ENCODE measurements around the gene ELN. TPM values are rescaled to one million over a fixed set of nuclear protein-coding genes. Genes with fewer than 3 reads are reported as not detected.
A peak's percentile ranks its signal among the peaks of the same experiment; 100 is the strongest.
"Not testable (repeated sequence)": the region's sequence is repeated elsewhere in the genome, so short reads cannot be mapped to it uniquely, and the experiment has no call there.

ELN gene
- total RNA-seq, 1 experiment from 2014 or later: 100 TPM

- Histone ChIP-seq H3K4me3 (no peak overlapping the region), H3K4me1 (peaks cover 46% of the 10 kb centered on the region), H3K27ac (no peak overlapping the region), H3K9me3 (replicated peaks) (no peaks in the 10 kb centered on the region), H3K27me3 (no peaks in the 10 kb centered on the region), H3K36me3 (no peaks in the 10 kb centered on the region)
- no peak for DNase-seq
Observed at GRCh38 chr7:74009719-74010118, 18.3 kb upstream of the ELN start.

- Histone ChIP-seq H3K27me3 (no peaks in the 10 kb centered on the region), H3K27ac (no peak overlapping the region), H3K4me1 (peaks cover 50% of the 10 kb centered on the region), H3K4me3 (no peak overlapping the region), H3K9me3 (replicated peaks) (no peaks in the 10 kb centered on the region), H3K36me3 (no peaks in the 10 kb centered on the region)
- peak; percentile 62 to 76 for DNase-seq
Observed at GRCh38 chr7:74010407-74010806, 17.6 kb upstream of the ELN start.

GRCh38 chr7:74011421-74011820 lies 16.6 kb upstream of the ELN start:
- H3K36me3 ChIP-seq; H3K4me3 ChIP-seq; H3K27ac ChIP-seq; H3K9me3 ChIP-seq (replicated peaks); DNase-seq; H3K27me3 ChIP-seq: not testable (repeated sequence)
- peaks cover 46% of the 10 kb centered on the region for H3K4me1 ChIP-seq

GRCh38 chr7:74012842-74013249 lies 15.1 kb upstream of the ELN start:
- no peak overlapping the region for H3K27ac ChIP-seq

GRCh38 chr7:74013539-74014272 lies 14.3 kb upstream of the ELN start:
- Histone ChIP-seq H3K36me3 (no peaks in the 10 kb centered on the region), H3K4me3 (no peak overlapping the region), H3K9me3 (replicated peaks) (no peaks in the 10 kb centered on the region), H3K4me1 (peaks cover 54% of the 10 kb centered on the region), H3K27me3 (no peaks in the 10 kb centered on the region), H3K27ac (no peak overlapping the region)
- DNase-seq: no peak

More at GRCh38 chr7:74012842-74013249, 15.1 kb upstream of the ELN start:
- DNase-seq: peak; percentile 62 to 68
- Histone ChIP-seq H3K27me3 (no peaks in the 10 kb centered on the region), H3K9me3 (replicated peaks) (no peaks in the 10 kb centered on the region), H3K4me1 (peaks cover 47% of the 10 kb centered on the region), H3K4me3 (no peak overlapping the region), H3K36me3 (no peaks in the 10 kb centered on the region)

- Histone ChIP-seq H3K27me3 (no peaks in the 10 kb centered on the region), H3K4me1 (peaks cover 54% of the 10 kb centered on the region), H3K27ac (no peak overlapping the region), H3K9me3 (replicated peaks) (no peaks in the 10 kb centered on the region), H3K36me3 (no peaks in the 10 kb centered on the region), H3K4me3 (no peak overlapping the region)
- no peak for DNase-seq
Observed at GRCh38 chr7:74014931-74015330, 13.0 kb upstream of the ELN start.

- peaks cover 54% of the 10 kb centered on the region for H3K4me1 ChIP-seq
- H3K27ac ChIP-seq: no peak overlapping the region
- no peaks in the 10 kb centered on the region for H3K36me3 ChIP-seq
- DNase-seq: no peak
- no peak overlapping the region for H3K4me3 ChIP-seq
- no peaks in the 10 kb centered on the region for H3K9me3 ChIP-seq (replicated peaks)
- no peaks in the 10 kb centered on the region for H3K27me3 ChIP-seq
Observed at GRCh38 chr7:74015670-74016069, 12.3 kb upstream of the ELN start.

- Histone ChIP-seq H3K4me3 (no peak overlapping the region), H3K27ac (no peak overlapping the region), H3K9me3 (replicated peaks) (no peaks in the 10 kb centered on the region), H3K27me3 (no peaks in the 10 kb centered on the region), H3K36me3 (no peaks in the 10 kb centered on the region), H3K4me1 (peaks cover 45% of the 10 kb centered on the region)
- peak; percentile 65 to 79 for DNase-seq
Observed at GRCh38 chr7:74017125-74017524, 10.8 kb upstream of the ELN start.

GRCh38 chr7:74018246-74018895 lies 9.6 kb upstream of the ELN start:
- Histone ChIP-seq H3K9me3 (replicated peaks) (no peaks in the 10 kb centered on the region), H3K4me1 (peaks cover 43% of the 10 kb centered on the region), H3K27ac (no peak overlapping the region), H3K27me3 (no peaks in the 10 kb centered on the region), H3K36me3 (no peaks in the 10 kb centered on the region), H3K4me3 (no peak overlapping the region)
- DNase-seq: no peak

- DNase-seq: no peak
- H3K36me3 ChIP-seq: no peaks in the 10 kb centered on the region
Observed at GRCh38 chr7:74019149-74019548, 8.8 kb upstream of the ELN start.

GRCh38 chr7:74020390-74020789 lies 7.6 kb upstream of the ELN start:
- no peak overlapping the region for H3K4me3 ChIP-seq
- no peak overlapping the region for H3K27ac ChIP-seq
- H3K4me1 ChIP-seq: peaks cover 35% of the 10 kb centered on the region
- peak in 1 of 2 experiments; percentile 54 for DNase-seq
- H3K27me3 ChIP-seq: no peaks in the 10 kb centered on the region
- H3K36me3 ChIP-seq: no peaks in the 10 kb centered on the region
- H3K9me3 ChIP-seq (replicated peaks): no peaks in the 10 kb centered on the region

More at GRCh38 chr7:74019149-74019548, 8.8 kb upstream of the ELN start:
- Histone ChIP-seq H3K9me3 (replicated peaks) (no peaks in the 10 kb centered on the region), H3K27ac (no peak overlapping the region), H3K4me1 (peaks cover 38% of the 10 kb centered on the region), H3K27me3 (no peaks in the 10 kb centered on the region), H3K4me3 (no peak overlapping the region)

- H3K36me3 ChIP-seq: no peaks in the 10 kb centered on the region
- no peak for DNase-seq
- no peak overlapping the region for H3K4me3 ChIP-seq
- no peak overlapping the region for H3K27ac ChIP-seq
- H3K4me1 ChIP-seq: peaks cover 40% of the 10 kb centered on the region
- no peaks in the 10 kb centered on the region for H3K27me3 ChIP-seq
- no peaks in the 10 kb centered on the region for H3K9me3 ChIP-seq (replicated peaks)
Observed at GRCh38 chr7:74021546-74022320, 6.2 kb upstream of the ELN start.

- H3K27ac ChIP-seq: no peak overlapping the region
Observed at GRCh38 chr7:74022507-74022906, 5.5 kb upstream of the ELN start.

GRCh38 chr7:74023092-74023536 lies 4.9 kb upstream of the ELN start:
- H3K27me3 ChIP-seq: no peaks in the 10 kb centered on the region
- H3K4me1 ChIP-seq: peaks cover 37% of the 10 kb centered on the region
- H3K9me3 ChIP-seq (replicated peaks): no peaks in the 10 kb centered on the region
- no peak overlapping the region for H3K27ac ChIP-seq
- no peak overlapping the region for H3K4me3 ChIP-seq
- no peaks in the 10 kb centered on the region for H3K36me3 ChIP-seq
- DNase-seq: peak; percentile 77 to 78

More at GRCh38 chr7:74022507-74022906, 5.5 kb upstream of the ELN start:
- peaks cover 41% of the 10 kb centered on the region for H3K4me1 ChIP-seq
- no peak overlapping the region for H3K4me3 ChIP-seq
- DNase-seq: no peak
- no peaks in the 10 kb centered on the region for H3K9me3 ChIP-seq (replicated peaks)
- no peaks in the 10 kb centered on the region for H3K27me3 ChIP-seq
- H3K36me3 ChIP-seq: no peaks in the 10 kb centered on the region

GRCh38 chr7:74023786-74024185 lies 4.2 kb upstream of the ELN start:
- Histone ChIP-seq H3K4me1 (peaks cover 32% of the 10 kb centered on the region), H3K36me3 (no peaks in the 10 kb centered on the region), H3K27ac (no peak overlapping the region), H3K9me3 (replicated peaks) (no peaks in the 10 kb centered on the region), H3K27me3 (no peaks in the 10 kb centered on the region), H3K4me3 (no peak overlapping the region)
- no peak for DNase-seq

All from SJCRH30 (cell line).